Activated T-helper 1 cell treated with Interleukin-2 at 50 U/mL for 16 hours (primary cell): Measurements from ENCODE around the gene AFP.

Experiments
- DNase-seq: peaks from one replicate; pipeline ENCODE4 v3.0.0-alpha.2; 2020; ENCODE audit warnings: low read depth

Gene AFP

GRCh38 chr4:73438582-73439215 lies 2.7 kb downstream of the AFP start:
- no peak for DNase-seq

- DNase-seq: no peak
Observed at GRCh38 chr4:73439445-73439844, 3.4 kb downstream of the AFP start.

GRCh38 chr4:73439991-73440390 lies 4.0 kb downstream of the AFP start:
- no peak for DNase-seq

GRCh38 chr4:73440653-73441052 lies 4.6 kb downstream of the AFP start:
- no peak for DNase-seq

- DNase-seq: no peak
Observed at GRCh38 chr4:73442275-73442674, 6.3 kb downstream of the AFP start.

- DNase-seq: no peak
Observed at GRCh38 chr4:73443224-73443623, 7.2 kb downstream of the AFP start.

- DNase-seq: no peak
Observed at GRCh38 chr4:73445383-73446335, 9.6 kb downstream of the AFP start.

GRCh38 chr4:73446336-73446938 lies 10.4 kb downstream of the AFP start:
- DNase-seq: no peak

- no peak for DNase-seq
Observed at GRCh38 chr4:73447671-73448070, 11.7 kb downstream of the AFP start.

GRCh38 chr4:73448448-73449203 lies 12.6 kb downstream of the AFP start:
- DNase-seq: no peak

- DNase-seq: no peak
Observed at GRCh38 chr4:73450398-73451004, 14.5 kb downstream of the AFP start.

GRCh38 chr4:73451404-73451803 lies 15.4 kb downstream of the AFP start:
- no peak for DNase-seq

- DNase-seq: no peak
Observed at GRCh38 chr4:73451981-73452747, 16.1 kb downstream of the AFP start.

- DNase-seq: no peak
Observed at GRCh38 chr4:73452953-73453700, 17.1 kb downstream of the AFP start.

- DNase-seq: no peak
Observed at GRCh38 chr4:73453701-73454005, 17.6 kb downstream of the AFP start.

GRCh38 chr4:73454920-73455319 lies 18.9 kb downstream of the AFP start:
- no peak for DNase-seq

GRCh38 chr4:73456177-73457022 lies 20.4 kb downstream of the AFP start:
- no peak for DNase-seq

GRCh38 chr4:73458184-73459047 lies 22.4 kb downstream of the AFP start:
- no peak for DNase-seq

- no peak for DNase-seq
Observed at GRCh38 chr4:73459048-73459421, 23.0 kb downstream of the AFP start.
